IMR-90 (cell line): ENCODE data around the gene FLT1. TPM values are rescaled to one million over a fixed set of nuclear protein-coding genes. Genes with fewer than 3 reads are reported as not detected.

ENCODE experiments used
- ATAC-seq: fragments of 200-7000 bp; cut with Tn5 transposase; 2 replicates; pipeline ENCODE4 v1.9.1; 2020; ENCODE audit warnings: low read depth, mild to moderate bottlenecking, moderate library complexity
- BruUV-seq: library from RNA; stranded (reverse); fragments of 400-500 nt; replicated peaks from 2 replicates; lab custom pipeline; 2021; lab: Mats Ljungman, UMichigan
- CTCF ChIA-PET: fragments of 300-600 bp; formaldehyde crosslinking; extraction: SDS; loops from one replicate; lab custom pipeline; 2021; ENCODE audit warnings: antibody characterized with exemption; lab: Yijun Ruan, JAX
- POLR2A ChIA-PET: fragments of 300-600 bp; sonication (Branson Sonifier 250); formaldehyde crosslinking; loops from one replicate; lab custom pipeline; 2022; ENCODE audit warnings: antibody characterized with exemption; ENCODE audit not compliant: unreplicated experiment; lab: Charles Lee
- DNase-seq: peaks from one replicate; pipeline ENCODE4 v3.0.0; 2013
- H2AFZ ChIP-seq: replicated peaks from 2 replicates; pipeline ENCODE3; 2013; ENCODE audit warnings: low read length, mild to moderate bottlenecking; ENCODE audit not compliant: poor library complexity
- H2AK5ac ChIP-seq: 2 replicates; pipeline ENCODE4 v1.6.1; 2013; ENCODE audit warnings: low read depth, low read length, inconsistent platforms
- H2AK9ac ChIP-seq: replicated peaks from 2 replicates; pipeline ENCODE3; 2013; ENCODE audit warnings: mild to moderate bottlenecking, low read depth, low read length, moderate library complexity; ENCODE audit not compliant: poor library complexity
- H2BK120ac ChIP-seq: 2 replicates; pipeline ENCODE4 v1.6.1; 2013; ENCODE audit warnings: low read depth, low read length, inconsistent platforms
- H2BK15ac ChIP-seq: 3 replicates; pipeline ENCODE4 v1.6.1; 2013; ENCODE audit warnings: low read depth, low read length, inconsistent platforms
- H2BK20ac ChIP-seq: 2 replicates; pipeline ENCODE4 v1.6.1; 2013; ENCODE audit warnings: low read depth, mild to moderate bottlenecking, inconsistent platforms, low read length, moderate library complexity
- H2BK5ac ChIP-seq: 2 replicates; pipeline ENCODE4 v1.6.1; 2013; ENCODE audit warnings: mild to moderate bottlenecking, low read depth, low read length, inconsistent platforms; ENCODE audit not compliant: poor library complexity, severe bottlenecking
- H3K14ac ChIP-seq: replicated peaks from 2 replicates; pipeline ENCODE4 v1.6.1; 2013; ENCODE audit warnings: low read depth, low read length, inconsistent platforms
- H3K18ac ChIP-seq: 2 replicates; pipeline ENCODE4 v1.6.1; 2013; ENCODE audit warnings: low read depth, low read length, control low read depth
- H3K23ac ChIP-seq: 2 replicates; pipeline ENCODE4 v1.6.1; 2013; ENCODE audit warnings: low read depth, low read length, inconsistent platforms
- H3K27ac ChIP-seq: 2 replicates; pipeline ENCODE4 v1.5.1; 2013; ENCODE audit warnings: mild to moderate bottlenecking, control low read depth, low read length; ENCODE audit not compliant: insufficient read depth
- H3K27me3 ChIP-seq: 2 replicates; pipeline ENCODE4 v1.6.1; 2013; ENCODE audit warnings: low read length; ENCODE audit not compliant: control insufficient read depth, insufficient read depth
- H3K36me3 ChIP-seq: 2 replicates; pipeline ENCODE4 v1.6.1; 2013; ENCODE audit warnings: low read length, mixed read lengths; ENCODE audit not compliant: control insufficient read depth, insufficient read depth
- H3K4ac ChIP-seq: 2 replicates; pipeline ENCODE4 v1.6.1; 2013; ENCODE audit warnings: low read depth, low read length, inconsistent platforms
- H3K4me1 ChIP-seq: 2 replicates; pipeline ENCODE4 v1.6.1; 2013; ENCODE audit warnings: low read length, mixed read lengths; ENCODE audit not compliant: control insufficient read depth, insufficient read depth
- H3K4me2 ChIP-seq: 2 replicates; pipeline ENCODE4 v1.6.1; 2013; ENCODE audit warnings: low read depth, mild to moderate bottlenecking, control low read depth, low read length, moderate library complexity
- H3K4me3 ChIP-seq: 2 replicates; pipeline ENCODE4 v1.5.1; 2013; ENCODE audit warnings: low read depth, mild to moderate bottlenecking, control low read depth, low read length, moderate library complexity; ENCODE audit not compliant: insufficient read depth
- H3K56ac ChIP-seq: 2 replicates; pipeline ENCODE4 v1.6.1; 2013; ENCODE audit warnings: low read length, inconsistent platforms; ENCODE audit not compliant: insufficient read depth; ENCODE audit errors: extremely low read depth
- H3K79me1 ChIP-seq, 2 experiments: 2 replicates each; pipeline ENCODE4 v1.6.1; 2013; ENCODE audit warnings: low read length in 2 of 2, inconsistent platforms in 1 of 2, low read depth in 1 of 2
- H3K9ac ChIP-seq: 2 replicates; pipeline ENCODE4 v1.6.1; 2013; ENCODE audit warnings: low read depth, low read length, control low read depth
- H3K9me1 ChIP-seq: 2 replicates; pipeline ENCODE4 v1.6.1; 2013; ENCODE audit warnings: low read length, inconsistent platforms; ENCODE audit not compliant: insufficient read depth
- H3K9me3 ChIP-seq: 2 replicates; pipeline ENCODE4 v1.6.1; 2013; ENCODE audit warnings: low read length; ENCODE audit not compliant: control insufficient read depth, insufficient read depth
- H4K20me1 ChIP-seq: 2 replicates; pipeline ENCODE4 v1.6.1; 2013; ENCODE audit warnings: low read length, inconsistent platforms; ENCODE audit not compliant: insufficient read depth
- H4K5ac ChIP-seq: 2 replicates; pipeline ENCODE4 v1.6.1; 2013; ENCODE audit warnings: mild to moderate bottlenecking, low read depth, low read length, control low read depth
- H4K8ac ChIP-seq, 2 experiments: 2 replicates each; pipeline ENCODE4 v1.6.1; 2013; ENCODE audit warnings: low read depth in 2 of 2, low read length in 2 of 2, control low read depth in 1 of 2, inconsistent platforms in 1 of 2
- H4K91ac ChIP-seq: 2 replicates; pipeline ENCODE4 v1.6.1; 2013; ENCODE audit warnings: low read depth, low read length, inconsistent platforms; ENCODE audit not compliant: insufficient read depth
- CEBPB ChIP-seq: IDR thresholded peaks from 2 replicates; pipeline ENCODE4 v1.6.1; 2012; ENCODE audit warnings: low read depth, low read length, improper control_type of control experiment
- WGBS, 2 experiments: methylation state at CpG; one replicate each; pipeline versions ENCODE4 v1.1.5 to v1.1.7; 2013; ENCODE audit warnings: missing lambda C conversion rate in 2 of 2; ENCODE audit not compliant: insufficient read length in 1 of 2; ENCODE audit errors: extremely low coverage in 2 of 2; 5-methylcytosine and 5-hydroxymethylcytosine counted together
- dilution Hi-C: fragments of 300-500 bp; cut with HindIII; formaldehyde crosslinking; loops from one replicate; pipeline ENCODE4 v1.14.3; 2018; ENCODE audit warnings: low sequenced_read_pairs; ENCODE audit not compliant: unreplicated experiment
- in situ Hi-C: fragments of 300-500 bp; cut with MboI; formaldehyde crosslinking; loops from 3 replicates; pipeline ENCODE4 v1.14.3; 2019; ENCODE audit warnings: low sequenced_read_pairs, inconsistent platforms, mixed read lengths
- intact Hi-C: fragments of 100-400 bp; cut with micrococcal nuclease; formaldehyde crosslinking; loops from 2 replicates; pipeline ENCODE4 v1.10.0; 2022
- polyA plus RNA-seq, 3 experiments: library from polyadenylated mRNA; depleted of rRNA; stranded (reverse); fragments of >200 nt; gene quantifications; 2 replicates each; pipeline ENCODE4 v1.2.3, GENCODE V29; 2012; ENCODE audit warnings: low replicate concordance in 1 of 3
- total RNA-seq: library from RNA; depleted of rRNA; stranded (reverse); fragments of >200 nt; gene quantifications from 2 replicates; pipeline ENCODE4 v1.2.3, GENCODE V29; 2012

Gene FLT1
- total and polyA plus RNA-seq, 2 of the 4 experiments (the other 2 are of a cell fraction) = 4.5 to 10.4 TPM

DNA sequence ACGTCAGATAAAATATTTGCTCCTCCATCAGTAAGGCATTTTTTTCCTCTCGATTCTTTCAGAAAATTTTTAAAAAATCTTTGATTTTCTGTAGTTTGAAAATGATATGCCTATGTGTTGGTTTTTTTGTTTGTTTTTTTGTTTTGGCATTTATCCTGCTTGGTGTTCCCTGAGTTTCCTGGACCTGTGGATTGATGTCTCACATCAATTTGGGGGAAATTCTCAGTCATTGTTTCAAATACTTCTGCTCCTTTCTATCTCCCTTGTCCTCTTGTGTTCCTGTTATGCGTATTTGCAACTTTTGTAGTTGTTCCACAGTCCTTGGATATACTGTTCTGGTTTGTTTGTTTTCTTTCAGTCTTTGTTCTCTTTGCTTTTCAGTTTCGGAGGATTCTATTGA, 18.8 kb upstream of the FLT1 start:
- ChIA-PET POLR2A (no interaction called here), CTCF (interaction anchor here (0.6 kb wide), 1 partner anchor 345 kb away, joined by 3 read pairs; no protein-coding TSS in a partner anchor)
- Histone ChIP-seq H3K9ac (no peak overlapping the region), H3K79me1 (no peaks in the 10 kb centered on the region), H3K4me2 (no peak overlapping the region), H3K27me3 (peaks cover 1% of the 10 kb centered on the region; the same call in 1 of the 2 replicates), H3K14ac (no peak overlapping the region), H3K4me1 (no peaks in the 10 kb centered on the region), H4K8ac (no peak overlapping the region), H3K27ac (no peak overlapping the region), H3K4me3 (no peak overlapping the region), H4K91ac (no peak overlapping the region), H2BK20ac (no peak overlapping the region), H2BK5ac (no peak overlapping the region), H3K36me3 (no peaks in the 10 kb centered on the region), H2BK120ac (no peak overlapping the region), H3K9me3 (no peaks in the 10 kb centered on the region), H2BK15ac (no peak overlapping the region), H2AFZ (no peak overlapping the region), H2AK9ac (no peak overlapping the region), H3K4ac (no peak overlapping the region), H3K9me1 (no peaks in the 10 kb centered on the region), H3K23ac (no peak overlapping the region), H3K56ac (no peak overlapping the region), H4K5ac (no peak overlapping the region), H2AK5ac (no peak overlapping the region), H3K18ac (no peak overlapping the region), H4K20me1 (no peaks in the 10 kb centered on the region)
- in situ Hi-C loops = no loop called here
- TF ChIP-seq CEBPB = no peak
- intact Hi-C loops = no loop called here
- BruUV-seq = no TSS peak
- dilution Hi-C loops = no loop called here
- no peak for ATAC-seq
- DNase-seq = no peak
- no CpG with 5 or more reads among the region's 4 CpGs for WGBS, 2 experiments
